Mesenteric fat pad (tissue), 1 donor: Measurements from ENCODE around the gene PDK4. TPM values are rescaled to one million over a fixed set of nuclear protein-coding genes. Genes with fewer than 3 reads are reported as not detected.

ENCODE experiments used
- DNase-seq: peaks from one replicate; pipeline ENCODE4 v3.0.0-alpha.2; 2020; ENCODE audit warnings: low spot score
- long read RNA-seq: library from polyadenylated mRNA; unstranded; transcript quantifications from one replicate; pipeline ENCODE4 v2.0.0, GENCODE V29; 2020
- total RNA-seq: library from RNA; stranded (reverse); fragmentation: NEBNext Ultra II Directional; extraction: Animal tissue kit (Norgen Biotek cat#: 25700); gene quantifications from one replicate; pipeline ENCODE4 v1.2.1, GENCODE V29; 2021
- donor health status: DM: yes; HTN: yes; CAD: no.

The PDK4 gene
- total RNA-seq, result 482 TPM
- long read RNA-seq, transcript PDK4-201 (11 exons, 3,576 nt), result major isoform, 388 of 553 reads
- long read RNA-seq, transcript PDK4-203 (2 exons, 691 nt), result minor isoform, 16 of 553 reads
- long read RNA-seq, partial matches to known transcripts, result 66 of 553 reads
- long read RNA-seq, other reads (novel, unspliced or antisense), result 81 of 553 reads

GRCh38 chr7:95596198-95597063, at the start of gene PDK4:
Gene PDK4, minus strand, starts transcription at chr7:95596516. Its CDS starts 223 bp downstream, at chr7:95596293.
- DNase-seq, result peak; percentile 97

- no peak for DNase-seq
Measured at GRCh38 chr7:95642173-95642572, 45.9 kb upstream of the PDK4 start.

GRCh38 chr7:95636140-95636940, 40.0 kb upstream of the PDK4 start:
- no peak for DNase-seq

- DNase-seq, result no peak
Measured at GRCh38 chr7:95632609-95633008, 36.3 kb upstream of the PDK4 start.

GRCh38 chr7:95631527-95631926, 35.2 kb upstream of the PDK4 start:
- DNase-seq, result no peak

GRCh38 chr7:95630702-95631458, 34.6 kb upstream of the PDK4 start:
- no peak for DNase-seq

- no peak for DNase-seq
Measured at GRCh38 chr7:95628831-95629439, 32.6 kb upstream of the PDK4 start.

GRCh38 chr7:95623788-95624187, 27.5 kb upstream of the PDK4 start:
- DNase-seq, result no peak

- DNase-seq, result no peak
Measured at GRCh38 chr7:95622859-95623258, 26.5 kb upstream of the PDK4 start.

GRCh38 chr7:95622001-95622549, 25.8 kb upstream of the PDK4 start:
- DNase-seq, result no peak

GRCh38 chr7:95621404-95621803, 25.1 kb upstream of the PDK4 start:
- DNase-seq, result no peak

GRCh38 chr7:95620631-95621030, 24.3 kb upstream of the PDK4 start:
- DNase-seq, result no peak

GRCh38 chr7:95619921-95620320, 23.6 kb upstream of the PDK4 start:
- DNase-seq, result no peak

GRCh38 chr7:95619517-95619916, 23.2 kb upstream of the PDK4 start:
- DNase-seq, result no peak

- no peak for DNase-seq
Measured at GRCh38 chr7:95614442-95614940, 18.2 kb upstream of the PDK4 start.

- no peak for DNase-seq
Measured at GRCh38 chr7:95611224-95611623, 14.9 kb upstream of the PDK4 start.

GRCh38 chr7:95609277-95609971, 13.1 kb upstream of the PDK4 start:
- no peak for DNase-seq

- DNase-seq, result peak; percentile 92
Measured at GRCh38 chr7:95608359-95609173, 12.2 kb upstream of the PDK4 start.

- DNase-seq, result no peak
Measured at GRCh38 chr7:95607561-95607960, 11.2 kb upstream of the PDK4 start.
